GM19452 (cell line): ENCODE results near the gene GBX1.

Experiments
- ATAC-seq: cut with Tn5 transposase; IDR thresholded peaks from one replicate; pipeline ENCODE4 v1.9.1; 2021; ENCODE audit not compliant: unreplicated experiment

GBX1 gene

GRCh38 chr7:151167197-151167961 lies at the start of gene GBX1:
GBX1 (minus strand) TSS chr7:151167694; CDS start chr7:151167548, 146 bp downstream.
- ATAC-seq: no peak

- no peak for ATAC-seq
These were observed 47.9 kb upstream of the GBX1 start for GRCh38 chr7:151215396-151215795.

GRCh38 chr7:151213826-151214225 lies 46.3 kb upstream of the GBX1 start:
- ATAC-seq: no peak

GRCh38 chr7:151212626-151213025 lies 45.1 kb upstream of the GBX1 start:
- no peak for ATAC-seq

- ATAC-seq: no peak
These were observed 43.8 kb upstream of the GBX1 start for GRCh38 chr7:151211155-151211772.

GRCh38 chr7:151210087-151210854 lies 42.8 kb upstream of the GBX1 start, which contains the start of gene H2BK1:
H2BK1 (minus strand) TSS chr7:151210488; CDS start chr7:151210318, 170 bp downstream.
- no peak for ATAC-seq

GRCh38 chr7:151209588-151209987 lies 42.1 kb upstream of the GBX1 start:
- ATAC-seq: no peak

- ATAC-seq: no peak
These were observed 40.9 kb upstream of the GBX1 start for GRCh38 chr7:151208253-151208862.

GRCh38 chr7:151207804-151208203 lies 40.3 kb upstream of the GBX1 start:
- no peak for ATAC-seq

GRCh38 chr7:151207315-151207714 lies 39.8 kb upstream of the GBX1 start:
- ATAC-seq: no peak

- ATAC-seq: no peak
These were observed 39.4 kb upstream of the GBX1 start for GRCh38 chr7:151206914-151207313.

GRCh38 chr7:151205730-151206129 lies 38.2 kb upstream of the GBX1 start:
- no peak for ATAC-seq

GRCh38 chr7:151204383-151205032 lies 37.0 kb upstream of the GBX1 start:
- ATAC-seq: no peak

- no peak for ATAC-seq
These were observed 35.3 kb upstream of the GBX1 start for GRCh38 chr7:151202836-151203235.

- no peak for ATAC-seq
These were observed 34.3 kb upstream of the GBX1 start for GRCh38 chr7:151201751-151202150.

GRCh38 chr7:151201344-151201743 lies 33.9 kb upstream of the GBX1 start:
- ATAC-seq: no peak

GRCh38 chr7:151198945-151199848 lies 31.7 kb upstream of the GBX1 start:
- no peak for ATAC-seq

- ATAC-seq: no peak
These were observed 30.4 kb upstream of the GBX1 start for GRCh38 chr7:151197932-151198331.

- no peak for ATAC-seq
These were observed 28.3 kb upstream of the GBX1 start for GRCh38 chr7:151195616-151196450.
